ENCODE results near the gene SGSH.
A peak's percentile ranks its signal among the peaks of the same experiment; 100 is the strongest.
"Not testable (repeated sequence)": the region's sequence is repeated elsewhere in the genome, so short reads cannot be mapped to it uniquely, and the experiment has no call there.

The SGSH gene

DNA sequence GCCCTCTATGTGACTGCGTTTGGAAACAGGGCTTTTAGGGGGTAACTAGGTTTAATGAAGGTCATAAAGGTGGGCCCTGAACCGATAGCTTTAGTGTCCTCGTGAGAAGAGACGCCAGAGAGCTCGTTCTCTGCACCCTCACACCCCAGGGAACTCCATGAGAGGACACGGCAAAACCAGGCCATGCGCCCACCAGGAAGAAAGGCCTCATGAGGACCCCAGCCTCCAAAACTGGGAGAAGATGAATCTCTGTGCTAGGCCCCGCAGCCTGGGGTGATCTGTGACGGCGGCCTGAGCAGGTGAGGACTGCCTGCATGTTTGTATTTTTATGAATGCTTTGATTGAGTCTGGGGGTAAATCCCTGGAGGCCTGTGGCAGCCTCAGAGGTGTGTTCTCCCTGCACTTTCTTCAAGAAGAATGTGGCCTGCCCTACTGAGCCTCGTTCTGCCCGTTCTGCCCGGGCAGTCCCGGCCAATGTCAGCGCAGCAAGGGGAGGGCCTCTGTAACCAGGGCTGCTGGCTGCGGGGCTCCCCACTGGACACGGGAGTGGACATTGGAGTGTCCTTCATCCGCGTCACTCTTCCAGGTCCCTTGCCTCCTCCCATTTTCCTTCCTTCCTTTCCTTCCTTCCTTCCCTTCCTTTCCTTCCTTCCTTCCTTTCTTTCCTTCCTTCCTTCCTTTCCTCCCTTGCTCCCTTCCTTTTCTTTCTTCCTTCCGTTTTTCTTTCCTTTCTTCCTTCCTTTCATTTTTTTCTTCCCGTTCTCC lies 33.7 kb upstream of the SGSH start:
- DNase-seq, result no peak

DNA sequence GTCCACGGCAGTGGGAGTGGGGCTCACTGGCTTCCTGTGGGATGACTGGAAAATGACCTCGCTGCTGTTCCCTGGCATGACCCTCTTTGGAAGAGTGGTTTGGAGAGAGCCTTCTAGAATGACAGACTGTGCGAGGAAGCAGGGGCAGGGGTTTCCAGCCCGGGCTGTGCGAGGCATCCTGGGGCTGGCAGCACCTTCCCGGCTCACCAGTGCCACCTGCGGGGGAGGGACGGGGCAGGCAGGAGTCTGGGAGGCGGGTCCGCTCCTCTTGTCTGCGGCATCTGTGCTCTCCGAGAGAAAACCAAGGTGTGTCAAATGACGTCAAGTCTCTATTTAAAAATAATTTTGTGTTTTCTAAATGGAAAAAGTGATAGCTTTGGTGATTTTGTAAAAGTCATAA lies 32.7 kb upstream of the SGSH start:
- DNase-seq, result peak; percentile 36 to 52 (median 51)

DNA sequence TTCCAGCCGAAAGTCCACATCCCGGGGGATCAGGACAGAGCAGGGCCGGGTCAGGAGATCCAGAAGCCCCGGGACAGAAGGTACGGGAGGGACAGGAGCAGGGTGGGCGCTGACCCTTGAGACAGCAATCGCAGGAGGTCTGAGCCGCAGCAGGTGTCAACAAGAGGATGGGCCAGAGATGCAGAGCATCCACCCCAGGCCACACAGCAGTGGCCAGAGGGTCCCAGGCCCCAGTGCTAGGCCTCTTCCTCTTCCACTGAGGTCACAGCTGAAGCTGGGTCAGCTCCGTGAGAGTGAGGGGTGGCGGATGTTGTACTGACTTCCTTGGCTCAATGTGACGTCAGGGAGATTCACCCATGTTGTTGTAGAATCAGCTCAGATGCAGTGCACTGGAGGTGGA lies 31.8 kb upstream of the SGSH start:
- no peak for DNase-seq

DNA sequence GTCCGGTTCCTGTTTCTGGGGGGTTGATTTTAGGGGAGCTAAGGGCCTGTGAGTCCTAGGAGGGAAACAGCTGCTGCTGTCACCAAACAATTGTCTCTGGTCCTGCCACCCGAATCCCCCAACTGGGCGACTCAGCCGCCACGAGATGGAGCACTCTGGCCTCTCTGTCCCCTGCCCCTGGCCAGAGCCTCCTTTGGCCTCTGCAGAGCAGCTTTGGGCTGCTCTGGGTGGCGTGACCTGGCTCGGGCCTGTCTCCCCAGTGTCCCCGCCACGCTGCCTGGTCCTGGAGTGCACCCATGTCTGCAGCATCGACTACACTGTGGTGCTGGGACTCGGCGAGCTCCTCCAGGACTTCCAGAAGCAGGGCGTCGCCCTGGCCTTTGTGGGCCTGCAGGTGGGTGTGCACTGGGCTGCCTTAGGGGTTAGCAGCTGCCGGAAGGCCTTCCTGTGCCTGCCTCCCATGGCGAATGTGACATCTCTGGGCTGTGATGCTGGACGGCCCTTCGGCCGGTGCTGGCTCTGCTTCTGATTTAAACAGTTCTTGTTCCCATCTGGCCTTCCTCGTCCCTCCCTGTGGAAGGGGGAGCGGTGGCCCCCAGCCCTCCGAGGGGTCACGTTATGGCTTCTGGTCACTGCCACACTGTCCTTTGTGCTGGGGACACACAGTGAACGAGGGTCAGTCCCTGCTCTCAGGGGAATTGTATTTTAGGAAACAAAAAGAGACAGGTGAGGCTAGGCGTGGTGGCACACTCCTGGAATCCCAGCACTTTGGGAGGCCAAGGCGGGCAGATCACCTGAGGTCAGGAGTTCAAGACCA lies 29.0 kb upstream of the SGSH start:
- DNase-seq, result no peak

DNA sequence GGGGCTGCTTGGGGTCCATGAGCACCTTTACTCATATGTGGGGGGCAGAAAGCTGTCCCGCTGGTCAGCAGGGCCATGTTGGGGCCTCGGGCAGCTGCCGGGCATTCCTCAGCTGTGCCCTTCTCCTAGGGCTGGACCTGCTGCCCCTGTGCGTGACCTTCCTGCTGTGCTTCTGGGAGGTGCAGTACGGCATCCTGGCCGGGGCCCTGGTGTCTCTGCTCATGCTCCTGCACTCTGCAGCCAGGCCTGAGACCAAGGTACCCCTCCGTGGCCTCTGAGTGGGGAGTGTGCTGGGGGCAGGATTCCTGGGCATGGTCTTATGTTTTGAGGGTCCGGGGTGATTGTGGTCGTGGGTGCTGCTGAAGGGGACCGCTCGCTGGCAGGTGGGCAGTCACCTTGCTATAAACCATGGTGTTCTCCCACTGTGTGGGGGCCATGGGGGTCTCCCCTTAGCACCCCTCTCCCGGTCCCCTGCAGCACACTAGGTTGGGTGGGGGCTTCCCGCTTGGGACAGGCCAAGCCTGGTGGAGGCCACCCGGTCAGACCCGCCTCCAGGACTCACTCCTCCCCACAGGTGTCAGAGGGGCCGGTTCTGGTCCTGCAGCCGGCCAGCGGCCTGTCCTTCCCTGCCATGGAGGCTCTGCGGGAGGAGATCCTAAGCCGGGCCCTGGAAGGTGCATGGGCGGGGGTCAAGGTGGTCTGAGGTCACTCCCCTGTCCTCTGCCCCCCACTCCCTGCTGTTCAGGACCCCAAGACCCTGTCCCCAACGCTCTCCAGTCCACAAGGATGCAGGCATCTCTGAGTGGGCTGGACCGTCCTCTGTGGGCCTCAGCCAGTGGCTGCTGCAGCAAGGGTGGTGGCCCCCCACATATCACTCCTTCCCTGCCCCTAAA lies 28.1 kb upstream of the SGSH start:
- DNase-seq, result no peak

DNA sequence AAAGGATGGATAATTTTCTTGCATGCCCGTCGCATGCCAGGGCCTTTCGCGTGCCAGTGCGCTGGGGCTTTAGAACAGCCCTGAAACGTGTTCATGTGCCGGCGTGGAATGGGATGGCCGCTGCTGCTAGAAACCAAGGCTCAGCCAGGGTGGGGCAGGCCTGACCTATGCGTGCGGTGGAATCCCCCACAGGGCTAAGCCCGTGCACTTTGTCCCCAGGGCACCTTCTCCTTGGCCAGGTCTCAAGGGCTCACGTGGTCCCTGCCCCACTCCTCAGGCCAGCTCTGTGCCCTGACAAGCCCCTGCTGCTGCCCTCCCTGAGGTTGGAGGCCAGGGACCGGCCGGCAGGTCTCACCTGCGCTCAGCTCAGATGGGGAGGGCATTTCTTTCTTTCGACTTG lies 27.4 kb upstream of the SGSH start:
- no peak for DNase-seq

DNA sequence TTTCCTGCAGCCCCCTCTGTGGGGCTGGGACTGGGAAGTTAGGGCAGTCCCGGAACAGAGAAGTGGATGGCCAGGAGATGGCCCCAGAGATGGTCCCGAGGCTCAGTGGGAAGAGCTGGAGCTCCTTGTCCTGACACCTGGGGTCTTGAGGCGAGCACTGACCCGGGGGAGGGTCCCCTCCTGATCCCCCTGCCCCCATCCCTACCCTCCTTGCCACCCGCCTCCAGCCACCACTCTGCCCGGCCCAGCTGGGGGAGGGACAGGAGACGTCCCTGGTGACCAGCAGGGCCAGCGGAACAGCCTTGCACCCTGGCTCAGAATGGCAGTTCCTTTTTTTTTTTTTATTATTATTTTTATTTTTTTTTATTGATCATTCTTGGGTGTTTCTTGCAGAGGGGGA lies 26.6 kb upstream of the SGSH start:
- no peak for DNase-seq

DNA sequence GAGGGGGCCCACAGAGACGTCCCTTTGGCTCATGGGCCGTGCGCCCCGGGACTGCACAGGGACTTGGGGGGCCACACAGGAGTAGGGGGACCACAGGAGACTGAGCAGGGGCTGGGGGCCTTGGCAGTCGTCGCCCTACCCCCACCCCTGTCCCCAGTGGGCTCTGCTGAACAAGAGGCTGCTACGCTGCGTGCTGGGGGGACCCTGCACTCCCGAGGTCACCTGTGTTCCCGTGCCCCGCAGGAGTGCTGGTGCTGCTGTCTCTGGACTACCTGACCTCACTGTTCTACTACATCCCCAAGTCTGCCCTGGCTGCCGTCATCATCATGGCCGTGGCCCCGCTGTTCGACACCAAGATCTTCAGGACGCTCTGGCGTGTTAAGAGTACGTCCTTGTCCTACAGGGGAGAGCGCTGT lies 26.1 kb upstream of the SGSH start:
- no peak for DNase-seq

DNA sequence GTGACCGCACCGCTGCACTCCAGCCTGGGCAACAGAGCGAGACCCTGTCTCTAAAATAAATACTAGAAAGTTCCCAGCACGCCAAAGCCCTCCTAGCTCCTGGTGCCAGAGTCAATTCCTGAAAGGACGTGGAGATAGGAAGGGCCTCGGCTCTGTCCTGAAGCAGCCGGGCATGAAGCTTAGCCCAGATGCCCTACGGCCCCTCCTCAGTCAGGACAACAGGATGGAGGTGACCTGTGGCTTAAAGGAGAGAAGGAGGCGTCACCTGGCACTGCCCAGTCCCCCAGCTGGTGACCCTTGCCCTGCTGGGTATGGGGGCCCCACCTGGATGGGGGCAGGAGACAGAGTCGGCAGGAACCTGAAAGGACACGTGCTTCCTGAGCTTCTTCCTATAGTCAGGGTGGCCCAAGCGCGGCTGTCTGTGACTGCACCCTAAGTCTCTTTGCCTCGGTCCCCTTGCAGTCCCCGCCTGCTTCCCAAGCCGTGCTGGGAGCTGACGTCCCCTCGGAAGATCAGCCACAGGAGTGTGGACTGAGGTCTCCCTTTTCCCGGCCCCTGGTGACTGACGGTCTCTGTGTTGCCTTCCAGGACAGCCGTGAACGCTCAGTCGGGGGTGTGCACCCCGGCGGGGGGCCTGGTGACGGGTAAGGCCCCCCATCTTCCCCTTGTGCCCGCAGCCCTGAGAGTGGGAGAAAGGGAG lies 25.6 kb upstream of the SGSH start:
- DNase-seq, result no peak

DNA sequence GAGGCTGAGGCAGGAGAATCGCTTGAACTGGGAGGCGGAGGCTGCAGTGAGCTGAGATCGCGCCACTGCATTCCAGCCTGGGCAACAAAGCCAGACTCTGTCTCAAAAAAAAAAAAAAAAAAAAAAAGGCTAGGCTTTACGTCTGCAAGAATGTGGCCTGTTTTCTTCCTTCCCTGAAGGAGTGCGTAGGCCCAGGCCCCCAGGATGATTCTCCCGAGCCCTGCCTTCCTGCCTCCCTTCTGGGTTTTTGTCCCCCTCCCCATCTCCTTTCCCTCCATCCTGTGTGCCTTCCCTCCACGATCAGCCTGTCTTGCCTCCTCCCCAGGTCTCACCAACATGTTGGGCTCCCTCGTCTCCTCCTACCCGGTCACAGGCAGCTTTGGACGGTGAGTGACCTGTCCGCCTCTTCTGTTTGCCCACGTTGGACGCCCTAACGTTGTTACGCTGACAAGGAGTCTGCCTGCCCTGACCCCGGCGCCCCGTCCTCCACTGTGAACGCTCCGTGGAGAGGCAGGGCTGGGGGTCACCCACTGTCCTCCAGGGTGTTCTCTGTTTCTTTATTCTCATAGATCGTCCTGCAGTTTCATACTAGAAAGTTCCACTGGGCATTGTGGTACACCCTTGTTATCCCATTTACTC lies 24.9 kb upstream of the SGSH start:
- DNase-seq, result no peak

DNA sequence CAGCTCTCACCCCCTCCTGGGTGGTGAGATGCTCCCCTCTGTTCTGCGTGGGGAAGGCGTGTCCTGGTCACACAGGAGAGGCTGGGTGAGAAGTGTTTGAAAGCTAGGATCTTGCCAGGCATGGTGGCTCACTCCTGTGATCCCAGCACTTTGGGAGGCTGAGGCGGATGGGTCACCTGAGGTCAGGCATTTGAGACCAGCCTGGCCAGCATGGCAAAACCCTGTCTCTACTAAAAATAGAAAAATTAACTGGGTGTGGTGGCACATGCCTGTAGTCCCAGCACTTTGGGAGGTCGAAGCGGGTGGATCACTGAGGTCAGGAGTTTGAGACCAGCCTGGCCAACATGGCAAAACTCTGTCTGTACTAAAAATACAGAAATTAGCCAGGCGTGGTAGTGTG lies 24.3 kb upstream of the SGSH start:
- DNase-seq, result not testable (repeated sequence)

DNA sequence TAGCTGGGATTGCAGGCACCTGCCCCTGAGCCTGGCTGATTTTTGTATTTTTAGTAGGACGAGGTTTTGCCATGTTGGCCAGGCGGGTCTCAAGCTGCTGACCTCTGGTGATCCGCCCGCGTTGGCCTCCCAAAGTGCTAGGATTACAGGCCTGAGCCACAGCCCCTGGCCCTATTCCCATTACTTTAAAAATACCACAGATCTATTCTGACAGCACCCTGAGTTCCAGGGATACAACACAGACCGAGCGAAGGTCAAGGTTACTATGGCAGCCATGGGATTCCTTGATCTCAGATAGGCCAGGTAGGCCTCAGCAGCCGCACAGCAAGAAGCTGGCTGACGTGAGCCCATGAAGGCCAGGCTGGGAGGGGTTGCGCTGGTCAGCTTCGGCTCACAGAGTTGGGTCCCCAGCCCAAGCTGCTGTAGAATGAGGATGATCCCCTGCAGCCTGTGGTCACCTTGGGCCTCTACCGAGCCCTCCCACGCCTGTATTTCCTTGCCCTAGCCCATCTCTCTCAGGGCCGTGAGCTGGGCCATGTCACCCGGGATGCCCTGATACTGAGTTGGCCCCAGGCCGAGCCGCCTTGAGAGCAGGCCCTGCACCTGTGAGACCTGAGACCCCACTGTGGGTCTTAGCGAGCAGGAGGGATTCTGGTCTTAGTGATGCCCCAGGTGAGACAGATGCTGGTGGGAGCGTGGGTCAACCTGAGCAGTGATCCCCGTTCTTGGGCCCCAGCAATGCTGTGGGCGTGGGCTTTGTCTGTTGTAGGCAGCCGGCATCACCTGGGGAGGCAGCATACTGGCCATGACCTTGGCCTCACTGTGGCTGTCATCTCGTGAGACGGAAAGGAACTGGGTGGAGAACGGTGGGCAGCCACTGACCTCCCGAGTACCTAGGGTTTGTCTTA lies 23.6 kb upstream of the SGSH start:
- DNase-seq, result no peak

DNA sequence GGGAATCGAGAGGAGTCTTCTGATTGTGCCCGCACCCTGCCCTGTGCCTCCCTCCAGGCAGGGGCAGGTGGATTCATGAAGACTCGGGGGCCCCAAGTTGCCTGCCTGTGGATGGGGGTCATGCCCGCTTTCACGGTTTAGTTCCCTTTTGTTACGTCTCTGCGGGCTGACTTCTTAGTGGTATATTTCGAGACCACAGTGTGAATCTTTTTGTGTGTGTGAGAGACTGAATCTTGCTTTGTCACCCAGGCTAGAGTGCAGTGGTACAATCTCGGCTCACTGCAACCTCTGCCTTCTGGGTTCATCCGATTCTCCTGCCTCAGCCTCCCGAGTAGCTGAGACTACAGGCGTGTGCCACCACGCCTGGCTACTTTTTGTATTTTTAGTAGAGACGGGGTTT lies 22.4 kb upstream of the SGSH start:
- no peak for DNase-seq

DNA sequence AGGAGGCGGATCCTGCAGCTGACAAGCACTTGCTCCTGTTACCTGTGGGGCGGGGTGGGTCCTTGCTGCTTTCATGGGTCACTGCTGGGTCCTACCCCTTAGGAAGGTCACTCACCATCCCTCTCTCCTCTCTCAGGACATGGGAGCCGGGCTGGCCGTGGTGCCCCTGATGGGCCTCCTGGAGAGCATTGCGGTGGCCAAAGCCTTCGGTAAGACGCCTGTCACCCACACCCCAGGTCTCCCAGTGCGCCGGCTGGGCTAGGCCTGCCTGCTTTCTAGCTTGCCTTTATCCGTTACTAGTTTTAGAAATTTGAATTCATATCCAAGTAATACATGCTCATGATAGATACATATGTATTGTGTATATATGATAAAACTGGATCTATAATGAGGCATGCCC lies 17.3 kb upstream of the SGSH start:
- no peak for DNase-seq

DNA sequence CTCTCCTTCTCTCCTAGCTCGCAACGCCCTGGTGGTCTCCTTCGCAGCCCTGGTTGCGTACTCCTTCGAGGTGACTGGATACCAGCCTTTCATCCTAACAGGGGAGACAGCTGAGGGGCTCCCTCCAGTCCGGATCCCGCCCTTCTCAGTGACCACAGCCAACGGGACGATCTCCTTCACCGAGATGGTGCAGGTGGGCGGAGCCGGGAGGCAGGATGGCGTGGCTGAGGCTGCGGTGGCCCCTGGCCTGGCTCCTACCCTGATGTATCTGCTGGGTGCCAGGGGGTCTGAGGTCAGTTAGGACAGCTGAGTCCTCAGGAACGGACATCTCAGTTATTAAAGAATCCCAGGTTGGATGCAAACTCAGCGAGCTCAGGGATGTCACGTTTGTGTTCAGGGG lies 16.8 kb upstream of the SGSH start:
- DNase-seq, result no peak

DNA sequence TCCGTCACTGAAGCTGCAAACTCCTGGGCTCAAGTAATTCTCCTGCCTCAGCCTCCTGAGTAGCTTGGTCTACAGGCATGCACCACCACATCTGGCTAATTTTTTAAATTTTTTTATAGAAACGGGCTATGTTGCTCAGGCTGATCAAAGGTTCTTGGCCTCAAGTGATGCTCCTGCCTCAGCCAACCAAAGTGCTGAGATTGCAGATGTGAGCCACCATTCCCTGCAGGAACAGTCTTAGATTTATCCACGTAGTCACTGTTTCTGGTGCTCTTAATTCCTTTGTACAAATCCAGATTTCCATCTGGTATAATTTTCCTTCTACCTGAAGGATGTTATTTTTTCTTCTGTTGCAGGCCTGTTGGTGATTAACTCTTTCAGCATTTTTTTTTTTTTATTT lies 13.1 kb upstream of the SGSH start:
- no peak for DNase-seq

DNA sequence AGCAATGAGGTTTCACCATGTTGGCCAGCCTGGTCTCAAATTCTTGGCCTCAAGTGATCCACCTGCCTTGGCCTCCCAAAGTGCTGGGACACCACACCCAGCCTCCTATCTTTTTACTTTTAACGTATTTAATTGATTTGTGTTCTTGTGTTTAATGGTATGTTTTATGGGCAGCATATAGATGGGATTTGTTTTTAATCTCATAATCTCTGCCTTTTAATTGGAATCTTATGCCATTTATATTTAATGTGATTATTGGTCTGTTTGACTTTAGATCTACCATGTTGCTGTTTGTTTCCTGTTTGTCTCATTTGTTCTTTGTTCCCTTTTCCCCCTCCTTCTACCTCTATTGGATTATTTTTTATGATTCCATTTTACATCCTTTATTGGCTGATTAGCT lies 12.3 kb upstream of the SGSH start:
- no peak for DNase-seq

DNA sequence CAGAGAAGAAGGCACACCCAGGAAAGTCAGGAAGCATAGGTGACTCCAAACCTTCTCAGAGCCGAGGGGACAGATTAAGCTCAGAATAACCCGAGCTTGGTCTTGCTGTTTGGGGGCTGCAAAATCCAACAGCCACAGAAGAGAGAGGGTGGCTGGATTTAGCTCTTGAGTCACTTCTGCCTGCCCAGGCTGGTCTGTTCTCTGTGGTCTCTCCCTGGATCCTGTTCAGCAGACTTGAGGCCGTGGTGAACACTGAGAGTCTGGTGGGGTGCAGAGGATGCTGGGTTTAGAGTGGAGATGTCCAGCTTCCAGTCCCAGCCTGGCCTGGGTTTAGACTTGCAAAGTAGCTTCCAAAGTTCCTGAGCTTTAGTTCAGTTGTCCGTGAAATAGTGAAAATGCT lies 8.9 kb upstream of the SGSH start:
- no peak for DNase-seq

DNA sequence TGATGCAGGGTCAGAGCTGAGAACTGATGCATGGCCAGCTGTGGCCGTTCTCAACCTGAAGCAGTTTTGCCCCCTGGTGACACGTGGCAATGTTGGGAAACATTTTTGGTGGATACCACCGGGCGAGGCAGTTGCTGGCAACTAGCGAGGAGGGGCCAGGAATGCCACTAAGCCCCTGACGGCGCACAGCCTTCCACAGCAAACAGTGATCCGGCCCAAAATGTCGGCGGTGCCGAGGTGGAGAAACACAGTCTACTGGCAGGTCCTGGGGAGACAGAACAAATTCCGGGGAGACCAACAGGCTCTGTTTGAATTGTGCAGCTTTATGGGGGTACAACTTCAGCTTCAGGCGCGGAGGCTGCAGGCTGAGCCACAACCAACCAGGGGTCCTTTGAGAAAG lies 8.3 kb upstream of the SGSH start:
- no peak for DNase-seq

DNA sequence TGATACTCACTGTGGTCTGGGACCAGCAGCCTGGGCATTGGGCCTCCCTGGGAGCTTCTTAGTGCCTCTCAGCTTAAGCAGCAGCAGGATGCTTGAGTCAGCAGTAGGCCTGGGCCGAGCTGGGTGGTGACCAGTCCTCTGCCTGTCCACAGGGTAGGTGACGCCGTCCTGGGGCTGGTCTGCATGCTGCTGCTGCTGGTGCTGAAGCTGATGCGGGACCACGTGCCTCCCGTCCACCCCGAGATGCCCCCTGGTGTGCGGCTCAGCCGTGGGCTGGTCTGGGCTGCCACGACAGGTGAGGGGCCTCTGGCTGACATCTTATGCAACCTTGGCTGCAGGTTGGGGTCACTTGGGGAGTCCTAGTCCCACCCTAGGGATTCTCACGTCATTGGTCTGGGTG lies 7.5 kb upstream of the SGSH start:
- DNase-seq, result no peak

DNA sequence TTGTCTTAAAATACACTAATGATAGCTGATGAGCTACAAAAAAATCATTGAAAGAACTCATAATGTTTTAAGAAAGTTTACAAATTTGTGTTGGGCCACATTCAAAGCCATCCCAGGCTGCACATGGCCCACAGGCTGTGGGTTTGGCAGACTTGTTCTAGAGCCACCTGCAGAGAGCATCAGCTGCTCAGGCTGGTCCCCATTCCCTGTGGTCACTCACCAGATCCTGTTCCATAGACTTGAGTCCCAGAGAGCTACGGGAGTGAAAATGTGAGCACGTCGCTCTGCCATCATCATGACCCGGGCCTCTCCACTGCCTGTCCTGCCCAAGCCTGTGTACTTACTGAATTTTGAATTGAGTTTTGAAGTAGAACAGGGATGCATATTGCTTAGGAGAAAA lies 7.0 kb upstream of the SGSH start:
- no peak for DNase-seq

Data from suppressor macrophage treated with lipopolysaccharide for 1 hour (primary cell).